ENCODE data around the gene EFTUD2. TPM values are rescaled to one million over a fixed set of nuclear protein-coding genes. Genes with fewer than 3 reads are reported as not detected.
A peak's percentile ranks its signal among the peaks of the same experiment; 100 is the strongest.

The EFTUD2 gene
- total and polyA plus RNA-seq, 9 of the 15 experiments (the other 6 are each of a cell fraction or from before 2014, with no cell fraction given), result 65.8 to 362 (median 218) TPM

DNA sequence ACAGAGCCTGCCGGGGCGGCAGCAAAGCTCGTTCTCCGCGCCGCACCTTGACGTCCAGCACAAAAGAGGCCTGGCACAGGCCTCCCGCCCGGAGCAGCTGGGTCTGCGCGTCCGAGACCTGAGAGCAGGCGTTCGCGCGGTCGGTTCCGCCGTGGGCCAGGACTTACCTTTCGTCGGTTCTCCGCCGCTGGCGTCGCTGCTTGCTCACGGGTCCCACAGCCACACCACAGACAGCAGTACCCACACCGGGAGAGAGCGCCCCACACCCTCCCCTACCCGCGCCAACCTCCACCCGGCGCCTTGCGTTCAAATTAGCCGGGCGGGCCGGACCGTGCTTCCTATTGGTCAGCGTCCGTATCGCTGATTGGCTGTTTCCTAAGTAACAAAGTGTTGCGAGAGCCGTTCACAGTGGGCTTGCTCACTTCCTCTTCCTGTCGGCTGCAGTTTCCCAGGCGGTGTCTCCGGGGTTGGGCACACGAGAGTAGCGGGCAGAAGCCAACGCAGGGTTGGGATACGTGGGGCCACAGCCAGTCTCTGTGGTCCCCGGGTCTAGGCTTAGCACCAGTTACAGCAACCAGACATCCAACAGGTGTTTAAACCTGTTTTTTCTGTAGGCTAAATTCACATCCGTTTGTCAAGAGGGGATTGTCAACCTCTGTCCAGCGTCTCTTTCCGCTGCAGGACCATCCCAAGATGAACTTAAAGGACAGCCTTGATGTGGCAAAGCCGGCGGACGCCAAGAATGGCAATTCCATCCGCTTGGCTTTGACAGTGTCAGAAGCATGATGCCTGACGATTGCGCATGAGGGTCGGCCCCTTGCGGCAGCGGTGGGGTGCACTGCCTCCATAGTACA, 48.4 kb upstream of the EFTUD2 start, which contains the start of gene KIF18B (continued):
- TF ChIP-seq NONO (IDR thresholded peaks at IDR 0.05; ENCODE audit: low read depth in 2 of 2, low read length in 1 of 2) (no peak), NRF1 (conservative IDR thresholded peaks at IDR 0.05 in 1 of 2, IDR thresholded peaks at IDR 0.05 in 1 of 2) (peak; percentile 70 to 77), TCF7L2 (IDR thresholded peaks at IDR 0.05; ENCODE audit: low read depth, low read length) (no peak), ZNF436 (CRISPR knock-in tag; IDR thresholded peaks at IDR 0.05) (no peak), ETV6 (IDR thresholded peaks at IDR 0.05; ENCODE audit: borderline replicate concordance in 1 of 2, low read depth in 2 of 2, low read length in 1 of 2) (no peak; a peak in 1 of 4 replicates), ETV6 (CRISPR knock-in tag; IDR thresholded peaks at IDR 0.05; ENCODE audit: borderline replicate concordance) (no peak), CBX2 (IDR thresholded peaks at IDR 0.05; ENCODE audit: insufficient read depth, low read length, poor library complexity, severe bottlenecking) (no peak), EHMT2 (IDR thresholded peaks at IDR 0.05) (peak; percentile 92), HSF4 (CRISPR knock-in tag; IDR thresholded peaks at IDR 0.05; ENCODE audit: borderline replicate concordance) (no peak), SUPT5H (IDR thresholded peaks at IDR 0.05) (peak; percentile 96), ILK (tag; IDR thresholded peaks at IDR 0.05; ENCODE audit: borderline replicate concordance, low read depth) (no peak), SETDB1 (IDR thresholded peaks at IDR 0.05; ENCODE audit: low read length) (no peak), FOXP1 (CRISPR knock-in tag; IDR thresholded peaks at IDR 0.05) (peak; percentile 50), ZNF384 (IDR thresholded peaks at IDR 0.05; ENCODE audit: low read depth, low read length) (no peak; the same call in 1 of the 2 replicates), MCM2 (IDR thresholded peaks at IDR 0.05; ENCODE audit: low read depth) (no peak), SRSF9 (IDR thresholded peaks at IDR 0.05; ENCODE audit: borderline replicate concordance, low read depth, low read length) (no peak), POLR2AphosphoS2 (IDR thresholded peaks at IDR 0.05; ENCODE audit: low read length) (peak; percentile 82; the same call in 1 of the 2 replicates), HMG20B (CRISPR knock-in tag; IDR thresholded peaks at IDR 0.05) (no peak), NR1H2 (CRISPR knock-in tag; IDR thresholded peaks at IDR 0.05) (no peak; the same call in 1 of the 2 replicates), ZEB2 (IDR thresholded peaks at IDR 0.05) (no peak), ZNF79 (CRISPR knock-in tag; IDR thresholded peaks at IDR 0.05; ENCODE audit: low read depth) (no peak), ATF7 (IDR thresholded peaks at IDR 0.05) (peak; percentile 73; the same call in 1 of the 2 replicates), PURB (CRISPR knock-in tag; IDR thresholded peaks at IDR 0.05; ENCODE audit: low read depth) (no peak)
- TF ChIP-seq, protein P1, sequence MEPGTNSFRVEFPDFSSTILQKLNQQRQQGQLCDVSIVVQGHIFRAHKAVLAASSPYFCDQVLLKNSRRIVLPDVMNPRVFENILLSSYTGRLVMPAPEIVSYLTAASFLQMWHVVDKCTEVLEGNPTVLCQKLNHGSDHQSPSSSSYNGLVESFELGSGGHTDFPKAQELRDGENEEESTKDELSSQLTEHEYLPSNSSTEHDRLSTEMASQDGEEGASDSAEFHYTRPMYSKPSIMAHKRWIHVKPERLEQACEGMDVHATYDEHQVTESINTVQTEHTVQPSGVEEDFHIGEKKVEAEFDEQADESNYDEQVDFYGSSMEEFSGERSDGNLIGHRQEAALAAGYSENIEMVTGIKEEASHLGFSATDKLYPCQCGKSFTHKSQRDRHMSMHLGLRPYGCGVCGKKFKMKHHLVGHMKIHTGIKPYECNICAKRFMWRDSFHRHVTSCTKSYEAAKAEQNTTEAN (CRISPR knock-in tag; IDR thresholded peaks at IDR 0.05), result peak; percentile 72; the same call in 1 of the 2 replicates
- TF ChIP-seq, protein P2, sequence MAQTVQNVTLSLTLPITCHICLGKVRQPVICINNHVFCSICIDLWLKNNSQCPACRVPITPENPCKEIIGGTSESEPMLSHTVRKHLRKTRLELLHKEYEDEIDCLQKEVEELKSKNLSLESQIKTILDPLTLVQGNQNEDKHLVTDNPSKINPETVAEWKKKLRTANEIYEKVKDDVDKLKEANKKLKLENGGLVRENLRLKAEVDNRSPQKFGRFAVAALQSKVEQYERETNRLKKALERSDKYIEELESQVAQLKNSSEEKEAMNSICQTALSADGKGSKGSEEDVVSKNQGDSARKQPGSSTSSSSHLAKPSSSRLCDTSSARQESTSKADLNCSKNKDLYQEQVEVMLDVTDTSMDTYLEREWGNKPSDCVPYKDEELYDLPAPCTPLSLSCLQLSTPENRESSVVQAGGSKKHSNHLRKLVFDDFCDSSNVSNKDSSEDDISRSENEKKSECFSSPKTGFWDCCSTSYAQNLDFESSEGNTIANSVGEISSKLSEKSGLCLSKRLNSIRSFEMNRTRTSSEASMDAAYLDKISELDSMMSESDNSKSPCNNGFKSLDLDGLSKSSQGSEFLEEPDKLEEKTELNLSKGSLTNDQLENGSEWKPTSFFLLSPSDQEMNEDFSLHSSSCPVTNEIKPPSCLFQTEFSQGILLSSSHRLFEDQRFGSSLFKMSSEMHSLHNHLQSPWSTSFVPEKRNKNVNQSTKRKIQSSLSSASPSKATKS (CRISPR knock-in tag; IDR thresholded peaks at IDR 0.05), result no peak

Measured in K562 (cell line).